ENCODE data around the gene APCDD1L.

GRCh38 chr20:58436868-58437645 is 78.1 kb downstream of the APCDD1L start:
- TF ChIP-seq CTCF (IDR thresholded peaks at IDR 0.05): no peak
- no peak for TF ChIP-seq POLR2AphosphoS5 (IDR thresholded peaks at IDR 0.05)
